HG02588 (cell line): ENCODE results near the gene CCDC51.
"Not testable (repeated sequence)": the region's sequence is repeated elsewhere in the genome, so short reads cannot be mapped to it uniquely, and the experiment has no call there.

Source experiments
- ATAC-seq: cut with Tn5 transposase; IDR thresholded peaks from one replicate; pipeline ENCODE4 v1.9.1; 2021; ENCODE audit warnings: mild to moderate bottlenecking, moderate library complexity; ENCODE audit not compliant: unreplicated experiment

CCDC51 gene

DNA sequence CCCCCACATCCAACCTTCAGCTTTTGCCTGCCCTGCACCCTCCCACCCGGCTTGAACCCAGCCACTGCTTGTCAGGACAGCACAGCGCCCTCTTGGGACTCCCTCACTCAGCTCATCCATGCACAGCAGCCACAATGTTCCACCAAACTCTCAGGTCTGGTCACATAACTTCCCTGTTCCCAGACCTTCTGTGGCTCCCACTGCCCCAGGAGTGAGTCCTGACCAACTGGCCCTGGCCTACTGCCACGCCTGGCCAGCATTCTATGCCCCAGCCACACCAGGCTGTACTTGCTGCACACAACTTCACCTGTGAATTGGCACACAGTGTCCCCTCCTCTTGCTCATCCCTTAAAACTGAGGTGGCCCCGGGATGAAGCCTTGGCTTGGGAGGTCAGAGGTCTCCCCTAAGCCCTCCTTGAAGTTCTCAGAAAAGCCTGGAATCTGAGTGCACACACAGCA lies 31.1 kb downstream of the CCDC51 start:
- no peak for ATAC-seq

DNA sequence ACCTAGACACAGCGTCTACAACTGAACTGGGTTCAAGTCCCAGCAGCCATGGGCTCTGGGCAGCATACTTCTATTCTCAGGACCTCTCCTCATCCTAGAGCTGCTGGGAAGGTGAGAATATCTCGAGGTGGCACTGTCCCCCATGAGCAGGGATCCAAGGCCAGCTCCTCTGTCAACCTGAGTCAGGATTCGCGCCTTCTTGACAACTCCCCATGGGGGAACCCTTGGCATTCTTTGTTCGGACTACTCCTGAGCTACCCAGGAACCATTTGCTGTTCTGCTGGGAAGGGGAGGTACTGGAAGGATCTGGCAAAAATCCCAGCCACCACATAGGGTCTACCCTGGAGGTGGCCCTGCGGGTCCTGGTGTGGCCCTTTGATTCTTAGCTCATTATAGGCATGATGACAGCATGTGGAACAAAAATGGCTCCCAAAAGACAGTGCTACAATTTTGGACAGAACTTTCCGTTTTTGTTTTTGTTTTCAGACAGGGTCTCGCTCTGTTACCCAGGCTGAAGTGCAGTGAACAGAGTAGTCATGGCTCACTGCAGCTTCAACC lies 32.3 kb downstream of the CCDC51 start:
- no peak for ATAC-seq

DNA sequence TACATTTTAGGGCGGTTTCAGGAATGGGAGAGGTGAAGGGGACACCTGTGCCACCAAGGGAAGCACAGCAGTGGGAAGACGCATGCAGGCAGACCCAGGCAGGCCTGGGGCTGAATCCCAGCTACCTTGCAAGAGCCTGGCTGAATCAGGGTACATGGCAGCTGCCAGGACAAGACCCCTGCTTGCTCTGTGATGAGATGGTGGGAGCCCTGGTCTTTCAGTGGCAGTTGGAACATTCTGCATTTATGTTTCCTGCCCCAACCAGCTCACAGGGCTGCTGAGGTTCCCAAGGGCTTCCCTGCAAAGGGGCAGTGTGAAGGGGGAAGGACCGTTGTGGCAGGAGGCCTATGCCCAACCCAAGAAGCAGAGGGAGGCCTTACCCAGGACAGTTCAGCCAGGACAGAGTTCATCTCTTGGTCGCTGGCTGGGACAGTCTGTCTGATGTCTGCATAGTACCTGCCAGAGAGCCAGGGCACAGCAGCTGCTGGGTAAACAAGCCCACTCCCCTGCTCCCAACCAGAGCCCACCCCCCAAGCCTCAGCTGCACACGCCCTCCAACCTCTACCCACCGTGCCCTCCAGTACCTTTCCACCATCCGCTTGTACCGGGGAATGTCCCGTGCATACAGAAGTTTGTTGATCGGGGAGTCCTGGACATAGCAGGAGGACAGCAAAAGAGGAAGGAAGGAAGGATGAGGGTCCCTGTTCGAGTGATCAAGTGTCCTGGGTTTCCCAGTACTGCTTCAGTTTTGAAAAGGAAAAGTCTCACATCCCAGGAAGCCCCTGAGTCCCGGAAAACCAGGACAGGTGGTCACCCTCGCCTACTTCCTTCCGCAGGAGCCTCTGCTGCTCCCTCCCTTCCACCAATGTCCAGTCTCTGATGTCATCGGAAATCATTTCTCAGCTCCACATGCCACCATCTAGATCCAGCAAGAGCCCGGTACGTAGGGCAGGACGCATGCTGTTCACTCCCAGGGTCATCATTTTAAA lies 33.2 kb downstream of the CCDC51 start:
- ATAC-seq: no peak

DNA sequence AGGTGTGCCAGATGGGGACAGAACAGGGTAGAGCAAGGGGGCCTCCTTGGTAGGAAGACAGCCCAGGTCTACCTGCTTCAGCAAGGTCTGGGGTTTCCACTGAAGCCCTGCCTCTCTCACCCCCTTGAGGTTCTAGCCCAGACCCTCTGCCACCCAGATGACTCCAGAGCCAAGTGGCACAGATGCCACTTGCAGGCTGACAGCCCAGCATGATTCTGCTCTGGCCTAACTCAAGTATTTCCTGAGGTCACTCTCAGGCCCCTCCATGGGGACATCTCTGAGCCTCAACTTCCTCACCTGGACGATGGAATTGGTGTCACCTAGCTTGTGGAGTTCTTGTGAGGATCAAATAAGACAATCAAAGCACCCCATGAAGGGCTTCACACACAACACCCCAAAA lies 33.9 kb downstream of the CCDC51 start:
- ATAC-seq: no peak

DNA sequence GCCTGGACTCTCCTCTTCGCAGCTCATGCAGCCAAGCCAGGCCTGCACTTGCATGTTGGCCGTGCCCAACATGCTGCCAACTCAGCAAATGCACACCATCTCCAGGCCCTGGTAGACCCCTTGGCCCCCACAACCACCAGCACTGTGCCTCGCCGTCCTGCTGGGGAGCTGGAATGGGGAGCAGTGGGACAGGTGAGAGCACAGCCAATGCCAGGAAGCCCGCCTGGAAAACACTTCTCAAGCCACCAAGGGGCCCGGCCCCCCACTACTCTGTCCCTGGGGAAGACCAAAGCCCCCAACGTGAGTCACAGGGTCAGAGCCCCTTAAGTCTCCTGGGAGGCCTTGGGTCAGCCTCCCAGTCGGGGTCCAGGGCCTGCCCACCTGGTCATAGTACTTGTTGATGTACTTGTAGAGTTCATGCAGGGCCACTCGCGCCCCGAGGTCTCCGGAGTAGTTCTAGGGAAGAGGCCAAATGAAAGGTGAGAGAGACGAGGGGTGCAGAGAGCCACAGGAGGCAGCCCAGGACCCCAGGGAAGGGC lies 34.5 kb downstream of the CCDC51 start:
- ATAC-seq: no peak

DNA sequence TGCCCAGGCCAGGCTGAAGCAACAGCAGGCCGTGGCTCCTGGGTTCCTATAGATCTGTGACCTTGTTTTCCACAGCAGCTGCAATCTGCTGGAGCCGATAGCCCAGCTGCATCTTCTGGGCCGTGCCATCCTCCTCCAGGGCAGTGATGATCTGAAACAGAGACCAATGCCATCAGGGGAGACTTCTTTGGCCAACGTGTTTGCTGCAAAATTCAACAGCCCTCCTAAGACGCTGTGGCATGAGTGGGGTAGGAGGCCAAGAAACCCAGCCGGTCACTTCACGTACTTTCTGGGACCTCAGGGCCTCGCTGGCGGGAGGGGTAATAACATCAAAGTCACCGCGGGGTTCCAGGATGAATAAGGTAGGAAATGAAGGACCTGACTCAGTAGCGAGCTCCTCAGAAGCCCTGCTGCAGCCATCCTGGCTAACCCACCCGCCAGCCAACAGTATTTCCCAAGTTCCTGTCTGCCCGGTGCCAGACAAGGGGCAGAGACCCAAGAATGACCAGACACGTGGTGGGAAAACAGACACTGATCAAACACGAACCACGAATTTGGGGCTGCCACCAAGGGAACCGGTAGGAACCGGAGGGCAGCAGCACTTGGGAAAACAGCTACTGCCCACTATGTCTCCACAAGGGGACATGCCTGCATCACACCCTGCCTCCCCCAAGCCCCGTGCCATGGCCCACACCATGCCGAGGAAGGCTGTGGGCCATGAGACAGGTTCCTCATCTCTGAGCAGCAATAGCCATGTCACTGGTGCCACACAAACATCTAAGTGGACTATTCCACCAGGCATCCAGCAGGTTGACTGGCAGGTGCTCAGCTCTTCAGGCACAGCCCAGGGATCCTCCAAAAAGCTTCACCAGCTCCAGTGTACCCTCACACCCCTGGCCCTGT lies 35.2 kb downstream of the CCDC51 start:
- no peak for ATAC-seq

DNA sequence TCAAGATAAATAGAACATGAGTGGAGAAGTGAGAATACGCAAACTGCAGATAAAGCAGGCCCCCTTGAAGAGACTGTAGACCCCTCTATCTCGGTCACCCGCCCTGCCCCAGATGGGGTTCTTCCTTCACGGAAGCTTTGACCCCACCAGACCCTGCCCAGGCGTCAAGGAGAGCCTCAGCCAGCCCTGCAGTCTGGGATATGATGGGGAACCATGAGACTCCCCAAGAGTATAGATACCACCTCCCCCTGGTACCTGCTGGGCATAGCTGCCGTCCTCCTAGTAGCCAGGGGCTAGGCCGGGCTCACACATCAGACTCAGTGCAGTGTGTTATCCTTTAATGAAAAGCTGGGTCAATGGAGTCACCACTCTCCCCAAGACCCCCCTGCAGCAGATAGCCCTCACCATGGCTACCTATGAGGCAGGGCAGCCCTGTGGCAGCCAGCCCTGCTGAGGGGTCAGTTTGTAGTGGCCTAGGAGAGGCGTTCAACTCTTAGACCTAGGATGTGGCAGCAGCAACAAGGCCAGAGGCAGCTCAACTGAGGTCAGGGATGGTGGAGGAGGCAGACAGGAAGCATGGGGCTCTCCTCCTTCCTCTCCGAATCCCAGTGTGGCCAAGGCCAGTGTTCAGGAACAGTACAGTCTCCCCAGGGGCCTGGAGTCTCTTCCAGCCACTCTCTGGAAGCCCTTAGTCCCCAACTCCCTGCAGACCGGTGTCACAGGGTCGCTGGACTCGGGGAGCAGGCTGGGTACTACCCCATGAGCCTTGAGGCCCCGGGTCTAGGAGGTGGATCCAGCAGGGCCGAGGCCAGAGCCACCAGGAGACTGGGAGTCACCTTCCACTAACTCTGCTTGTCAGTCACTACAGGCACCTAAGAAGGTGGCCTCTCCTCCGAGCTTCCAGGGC lies 36.1 kb downstream of the CCDC51 start:
- no peak for ATAC-seq

DNA sequence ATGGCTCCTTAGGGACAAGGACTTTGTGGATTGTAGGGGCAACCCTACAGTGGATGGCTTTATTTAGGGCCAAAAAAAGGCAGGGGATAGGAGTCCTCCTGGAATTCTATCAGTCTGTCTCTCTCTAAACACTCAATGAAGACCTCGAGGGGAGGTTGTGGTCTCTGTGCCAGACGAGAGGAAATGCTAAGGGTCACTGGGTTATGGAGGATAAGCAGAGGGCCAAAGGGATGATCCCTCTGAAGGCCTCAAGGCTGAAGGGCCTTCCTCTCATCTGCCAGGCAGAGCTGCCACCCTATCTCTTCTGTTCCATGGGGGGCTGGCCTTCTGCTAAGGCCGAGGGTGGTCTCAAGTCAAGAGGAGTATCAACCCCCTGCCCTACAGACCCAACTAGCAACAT lies 37.0 kb downstream of the CCDC51 start:
- ATAC-seq: no peak

DNA sequence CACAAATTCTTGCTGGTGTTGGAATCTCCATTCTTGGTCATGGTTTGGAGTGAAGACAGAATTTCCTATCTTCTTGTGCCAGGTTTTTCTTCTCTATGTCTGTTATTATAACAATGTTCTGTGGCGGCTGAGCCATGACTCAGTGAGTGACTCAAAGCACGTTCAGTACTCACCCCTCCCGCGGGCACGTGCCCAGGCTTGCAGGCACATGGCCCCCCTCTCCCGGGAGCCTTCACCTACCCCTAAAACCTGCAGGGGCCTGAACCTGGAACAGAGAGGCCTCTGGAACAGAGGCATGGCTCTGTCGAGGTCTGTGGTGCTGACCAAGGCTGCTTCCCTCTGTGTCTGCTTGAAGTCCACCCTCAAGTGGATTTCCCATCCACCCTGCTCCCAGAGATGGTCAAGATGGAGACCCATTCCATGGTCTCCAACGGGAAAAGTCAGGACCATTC lies 37.6 kb downstream of the CCDC51 start:
- ATAC-seq: no peak

DNA sequence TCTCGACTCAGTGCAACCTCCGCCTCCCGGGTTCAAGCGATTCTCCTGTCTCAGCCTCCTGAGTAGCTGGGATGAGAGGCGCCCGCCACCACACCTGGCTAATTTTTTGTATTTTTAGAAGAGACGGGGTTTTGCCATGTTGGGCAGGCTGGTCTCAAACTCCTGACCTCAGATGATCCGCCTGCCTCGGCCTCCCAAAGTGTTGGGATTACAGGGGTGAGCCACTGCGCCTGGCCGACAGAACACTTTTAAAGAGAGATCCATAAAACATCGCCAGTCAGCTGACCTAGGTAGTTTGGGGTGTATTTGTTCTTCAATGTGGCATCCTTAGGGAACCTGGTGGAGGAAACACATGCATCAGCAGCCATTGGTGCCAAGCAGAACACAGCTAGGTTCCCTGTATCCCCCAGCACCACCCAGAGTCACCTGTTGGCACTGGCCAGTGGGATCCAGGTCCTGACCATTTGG lies 38.5 kb downstream of the CCDC51 start:
- ATAC-seq: not testable (repeated sequence)

DNA sequence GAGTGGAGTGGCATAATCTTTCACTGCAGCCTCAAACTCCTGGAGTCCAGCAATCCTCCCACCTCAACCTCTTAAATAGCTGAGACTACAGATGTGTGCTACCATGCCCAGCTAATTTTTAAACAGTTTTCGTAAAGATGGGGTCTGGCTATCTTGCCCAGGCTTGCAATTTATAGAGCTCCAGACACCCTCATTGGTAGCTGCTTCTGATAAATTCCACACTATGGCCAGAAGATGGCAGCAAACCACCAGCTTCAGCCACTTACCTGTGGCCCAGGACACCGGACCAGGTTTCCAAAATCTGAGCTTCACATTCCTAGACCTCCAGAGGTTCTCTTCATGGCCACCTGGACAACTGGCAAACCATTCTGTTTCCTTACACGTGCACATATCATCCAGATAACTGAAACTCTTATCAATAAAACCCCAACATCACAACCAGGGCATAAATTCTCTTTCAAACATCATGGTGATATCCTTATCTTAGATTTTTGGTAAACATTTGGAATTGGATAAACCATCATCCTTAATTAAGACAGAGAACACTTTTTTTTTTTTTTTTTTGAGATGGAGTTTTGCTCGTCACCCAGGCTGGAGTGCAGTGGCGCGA lies 39.0 kb downstream of the CCDC51 start:
- no peak for ATAC-seq

DNA sequence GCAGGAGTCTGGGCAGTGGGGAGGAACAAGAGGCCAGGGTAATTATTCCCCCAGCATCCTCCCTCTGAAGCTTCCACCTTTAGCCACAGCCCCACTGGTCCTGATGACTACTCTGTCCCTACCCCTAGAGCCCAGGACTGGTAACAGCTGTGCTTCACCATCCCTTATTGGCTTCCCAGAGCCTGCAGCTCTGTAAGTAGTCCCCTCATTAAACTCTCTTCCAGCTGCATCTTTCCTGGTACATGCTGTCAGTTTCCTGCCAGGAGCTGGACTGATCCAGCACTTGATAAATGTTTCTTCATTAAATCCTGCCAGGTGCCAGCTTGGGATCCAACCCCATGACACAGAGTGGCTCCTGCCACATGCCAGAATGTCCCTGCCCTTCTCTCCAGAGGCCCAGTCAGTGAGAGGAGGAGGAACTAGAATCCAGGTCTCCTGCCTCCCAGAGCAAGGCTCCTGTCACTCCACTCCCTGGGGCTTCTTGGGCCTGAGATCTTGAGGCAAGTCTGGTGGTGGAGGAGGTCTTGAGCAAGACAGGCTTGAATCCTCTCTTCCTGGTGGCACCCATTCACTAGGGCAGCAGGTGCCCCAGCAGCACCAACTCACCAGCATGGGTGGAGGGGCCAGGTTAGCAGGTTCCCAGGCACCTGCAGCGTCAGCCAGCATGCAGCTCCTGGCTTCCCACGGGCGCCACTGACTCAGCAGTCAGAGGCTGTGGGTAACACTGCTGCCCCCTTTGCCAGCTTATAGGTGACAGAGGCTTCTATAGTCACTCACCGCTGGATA lies 40.3 kb downstream of the CCDC51 start:
- ATAC-seq: no peak

DNA sequence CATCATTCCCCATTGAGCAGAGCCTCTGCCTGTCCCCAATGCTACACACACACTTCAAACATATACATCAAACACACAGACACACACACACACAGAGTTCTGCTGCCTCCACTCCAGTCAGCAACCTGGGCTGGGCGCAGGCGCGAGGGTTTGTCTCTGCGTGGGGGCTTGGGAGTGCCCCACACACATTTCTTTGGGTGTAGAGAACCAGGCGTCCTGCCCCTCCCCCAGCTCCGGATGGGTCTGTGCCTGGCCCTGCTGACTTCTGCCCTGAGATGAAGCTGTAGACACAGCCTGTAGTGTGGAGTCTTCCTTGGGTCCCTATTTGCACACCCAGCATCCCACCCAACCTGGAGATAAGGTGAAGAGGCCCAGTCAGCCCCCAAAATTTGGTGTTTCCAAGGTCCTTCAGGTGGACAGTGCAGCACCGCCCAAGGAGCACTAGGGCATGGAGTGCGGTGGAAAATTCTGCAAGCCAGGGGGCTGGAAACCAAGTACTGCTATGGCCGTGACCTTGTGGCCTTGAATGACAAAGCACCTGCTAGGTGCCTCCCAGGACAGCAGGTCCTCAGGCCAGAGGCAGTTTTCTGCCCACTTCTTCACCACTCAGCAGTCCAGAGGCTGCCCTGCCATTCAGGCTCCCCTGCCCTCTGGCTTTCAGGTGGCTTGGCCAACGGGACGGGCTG lies 41.1 kb downstream of the CCDC51 start:
- no peak for ATAC-seq

DNA sequence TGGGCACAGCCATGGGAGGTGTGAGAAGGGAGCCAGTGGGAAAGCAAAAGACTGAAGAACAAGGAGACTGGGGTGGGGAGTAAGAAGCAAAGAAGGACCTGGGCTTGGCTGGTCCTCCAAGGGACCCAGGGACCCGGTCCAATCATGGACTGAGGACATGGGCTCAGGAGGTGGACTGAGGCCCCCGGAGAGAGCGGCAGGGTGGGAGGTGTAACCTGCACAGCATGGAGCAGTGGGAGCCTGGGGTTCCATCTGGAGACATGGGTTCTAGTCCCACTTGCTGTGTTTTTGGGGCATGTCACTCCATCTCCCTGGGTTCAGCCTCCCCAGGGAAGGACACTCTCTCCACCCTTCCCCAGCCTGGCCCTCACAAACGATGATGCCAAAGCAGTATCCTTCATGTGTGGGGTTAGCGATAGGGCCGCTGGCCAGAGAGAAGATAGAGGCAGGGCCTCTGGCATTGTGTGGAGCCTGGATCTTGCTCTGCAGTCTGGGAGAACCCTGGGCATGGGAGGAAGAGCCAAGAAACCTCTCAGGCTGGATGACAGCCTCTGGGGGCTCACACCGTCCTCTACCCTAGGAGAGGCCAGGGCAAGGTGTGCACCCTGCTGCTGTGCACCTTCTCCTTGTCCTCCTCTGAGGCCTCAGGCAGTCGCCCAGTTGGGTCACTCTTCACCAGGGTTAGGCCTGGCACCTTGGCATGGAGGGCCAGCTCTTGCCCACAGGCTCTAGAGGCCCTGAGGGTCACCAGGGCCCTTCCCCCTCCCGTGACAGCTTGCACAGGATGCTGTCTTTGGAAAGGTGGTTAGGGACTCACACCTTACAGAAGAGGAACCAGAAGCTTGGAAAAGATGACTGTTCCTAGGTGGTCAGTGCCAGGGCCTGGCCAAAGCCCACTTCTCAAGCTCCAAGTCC lies 41.9 kb downstream of the CCDC51 start:
- no peak for ATAC-seq

DNA sequence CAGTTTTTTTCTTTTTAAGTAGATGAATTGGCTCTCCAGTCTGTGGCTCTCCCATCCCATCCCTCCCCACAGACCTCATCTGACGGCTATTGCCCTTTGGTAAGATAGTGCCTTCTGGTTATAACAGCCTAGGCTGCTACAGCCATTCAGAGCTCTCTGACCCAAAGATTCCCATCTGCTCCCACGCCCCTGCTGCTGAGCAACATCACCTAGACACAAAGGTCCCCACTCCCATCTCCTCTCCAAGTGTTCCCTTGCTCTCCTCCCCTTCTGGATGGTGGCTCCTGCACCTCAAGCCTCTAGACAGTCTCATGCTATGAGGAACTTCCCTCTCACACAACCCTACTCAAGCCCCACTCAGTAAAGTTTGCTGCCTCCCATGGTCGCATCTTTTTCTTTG lies 44.2 kb downstream of the CCDC51 start:
- ATAC-seq: no peak

DNA sequence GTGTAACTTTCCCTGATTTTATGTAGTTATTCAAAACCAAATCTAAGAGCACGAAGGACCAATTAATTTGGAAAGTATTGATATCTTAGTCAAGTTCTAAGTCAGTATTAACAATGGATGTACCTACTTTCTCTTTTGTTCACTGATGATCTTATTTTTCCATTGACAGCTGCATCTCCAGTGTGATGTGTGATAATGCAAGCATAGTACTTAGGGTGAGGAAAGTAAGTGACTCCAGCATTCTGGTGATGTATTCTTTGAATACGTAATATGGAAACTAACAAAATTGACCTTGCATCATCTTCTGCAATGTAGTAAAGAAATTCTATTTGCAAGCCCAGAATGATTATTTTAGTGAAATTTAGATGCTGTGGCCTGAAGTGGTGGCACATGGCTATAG lies 45.5 kb downstream of the CCDC51 start:
- ATAC-seq: no peak

DNA sequence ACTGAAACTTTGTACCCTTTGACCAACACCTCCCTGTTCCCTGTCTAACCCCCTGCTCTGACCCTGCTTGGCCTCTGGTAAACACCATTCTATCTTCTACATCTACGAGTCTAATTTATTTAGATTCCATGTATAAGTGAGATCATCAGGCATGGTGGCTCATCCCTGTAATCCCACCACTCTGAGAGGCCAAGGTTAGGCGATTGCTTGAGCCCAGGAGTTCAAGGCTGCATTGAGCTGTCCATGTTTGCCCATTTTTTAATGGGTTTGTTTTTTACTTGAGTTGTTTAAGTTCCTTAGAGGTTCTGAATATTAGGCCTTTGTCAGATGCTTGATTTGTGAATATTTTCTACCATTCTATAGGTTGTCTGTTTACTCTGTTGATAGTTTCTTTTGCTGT lies 51.0 kb downstream of the CCDC51 start:
- no peak for ATAC-seq
